H1 (cell line): ENCODE results near the gene SRP14.

ENCODE experiments used
- CBX5 ChIP-seq: fragments of 300-800, 300-1000 bp; sonication (generic); IDR thresholded peaks from 2 replicates; pipeline ENCODE4 v1.7.1; 2016; ENCODE audit warnings: antibody characterized with exemption, low read length, low read depth
- CEBPB ChIP-seq: IDR thresholded peaks from 2 replicates; pipeline ENCODE4 v1.6.1; 2012; ENCODE audit warnings: low read depth, low read length
- E2F6 ChIP-seq: IDR thresholded peaks from 2 replicates; pipeline ENCODE4 v1.6.1; 2012; ENCODE audit warnings: inconsistent platforms
- EP300 ChIP-seq, 2 experiments: IDR thresholded peaks; 1 replicate in 1 of 2; 2 replicates in 1 of 2; pipeline ENCODE4 v1.6.1; 2011 to 2012; ENCODE audit warnings: low read depth in 2 of 2, low read length in 2 of 2, mild to moderate bottlenecking in 2 of 2, borderline replicate concordance in 1 of 2, inconsistent platforms in 1 of 2, moderate library complexity in 1 of 2
- HDAC2 ChIP-seq, 2 experiments: fragments of 300-600 bp in 1 of 2; sonication (generic) in 1 of 2; IDR thresholded peaks; 2 replicates each; pipeline ENCODE4 v1.6.1; 2011 to 2012; ENCODE audit warnings: low read depth in 2 of 2, low read length in 2 of 2, mild to moderate bottlenecking in 2 of 2, moderate library complexity in 2 of 2, borderline replicate concordance in 1 of 2, inconsistent platforms in 1 of 2
- POLR2A ChIP-seq, 2 experiments: IDR thresholded peaks; 1 replicate in 1 of 2; 2 replicates in 1 of 2; pipeline ENCODE4 v1.6.1; 2011; ENCODE audit warnings: low read depth in 2 of 2, low read length in 2 of 2, mild to moderate bottlenecking in 2 of 2; ENCODE audit errors: control extremely low read depth in 1 of 2
- RXRA ChIP-seq: IDR thresholded peaks from 2 replicates; pipeline ENCODE4 v1.6.1; 2011; ENCODE audit warnings: low read depth, mild to moderate bottlenecking, low read length, moderate library complexity; ENCODE audit not compliant: insufficient read depth
- SRF ChIP-seq: IDR thresholded peaks from 2 replicates; pipeline ENCODE4 v1.6.1; 2011; ENCODE audit warnings: mild to moderate bottlenecking, low read depth, low read length, moderate library complexity
- TF ChIP-seq, protein P1 (sequence below), 3 experiments: IDR thresholded peaks; 1 replicate in 2 of 3; 2 replicates in 1 of 3; pipeline versions ENCODE4 v1.5.1 to v1.6.1; 2011; ENCODE audit warnings: low read length in 3 of 3, mild to moderate bottlenecking in 3 of 3, inconsistent platforms in 2 of 3, low read depth in 1 of 3, moderate library complexity in 1 of 3; ENCODE audit not compliant: insufficient read depth in 1 of 3; ENCODE audit errors: control extremely low read depth in 1 of 3
- TF ChIP-seq, protein P2 (sequence below): IDR thresholded peaks from 2 replicates; pipeline ENCODE4 v1.6.1; 2011; ENCODE audit warnings: low read depth, mild to moderate bottlenecking, low read length; ENCODE audit not compliant: insufficient read depth

DNA sequence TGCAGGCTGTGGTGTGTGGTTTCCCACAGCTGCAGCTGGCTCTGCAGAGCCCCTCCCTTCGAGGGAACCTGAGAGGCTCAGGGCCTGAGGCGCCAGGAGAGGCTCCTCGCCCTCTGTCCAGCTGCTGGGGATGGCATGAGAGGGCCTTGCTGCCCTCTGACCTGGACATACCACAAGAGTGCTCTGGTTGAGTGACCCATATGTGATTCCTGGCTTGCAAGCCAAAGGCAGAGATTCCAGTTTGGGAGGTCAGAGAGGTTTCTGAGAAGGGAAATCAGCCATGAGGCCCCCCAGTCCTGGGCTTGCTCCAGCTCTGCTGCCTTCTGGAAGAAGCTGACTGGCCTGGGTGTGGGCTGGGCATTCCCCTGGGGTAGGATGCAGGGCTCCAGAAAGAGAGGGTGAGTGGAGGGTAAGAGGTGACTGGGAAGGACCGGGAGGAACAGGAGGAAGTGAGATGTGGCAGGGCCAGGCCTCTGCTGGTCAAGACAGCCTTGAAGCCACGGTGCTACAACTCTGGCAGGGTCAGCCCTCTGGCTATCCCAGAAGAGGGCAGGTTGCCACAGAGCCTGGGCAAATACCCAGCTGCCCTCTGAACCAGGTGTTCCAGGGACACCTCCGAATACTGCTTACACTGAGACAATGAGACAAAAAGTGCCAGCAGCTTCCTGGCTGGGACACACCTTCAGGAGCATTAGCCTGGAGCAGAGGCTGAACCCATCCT, 16.0 kb upstream of the SRP14 start:
- TF ChIP-seq CBX5 (no peak), E2F6 (no peak), SRF (no peak), HDAC2 (IDR thresholded peaks at IDR 0.05; ENCODE audit: borderline replicate concordance in 1 of 2, low read depth in 2 of 2, low read length in 2 of 2) (no peak), EP300 (IDR thresholded peaks at IDR 0.05; ENCODE audit: borderline replicate concordance in 1 of 2, low read depth in 2 of 2, low read length in 2 of 2) (no peak), POLR2A (IDR thresholded peaks at IDR 0.05; ENCODE audit: control extremely low read depth in 1 of 2, low read depth in 2 of 2, low read length in 2 of 2) (no peak), RXRA (no peak), CEBPB (no peak)
- TF ChIP-seq, protein P1, sequence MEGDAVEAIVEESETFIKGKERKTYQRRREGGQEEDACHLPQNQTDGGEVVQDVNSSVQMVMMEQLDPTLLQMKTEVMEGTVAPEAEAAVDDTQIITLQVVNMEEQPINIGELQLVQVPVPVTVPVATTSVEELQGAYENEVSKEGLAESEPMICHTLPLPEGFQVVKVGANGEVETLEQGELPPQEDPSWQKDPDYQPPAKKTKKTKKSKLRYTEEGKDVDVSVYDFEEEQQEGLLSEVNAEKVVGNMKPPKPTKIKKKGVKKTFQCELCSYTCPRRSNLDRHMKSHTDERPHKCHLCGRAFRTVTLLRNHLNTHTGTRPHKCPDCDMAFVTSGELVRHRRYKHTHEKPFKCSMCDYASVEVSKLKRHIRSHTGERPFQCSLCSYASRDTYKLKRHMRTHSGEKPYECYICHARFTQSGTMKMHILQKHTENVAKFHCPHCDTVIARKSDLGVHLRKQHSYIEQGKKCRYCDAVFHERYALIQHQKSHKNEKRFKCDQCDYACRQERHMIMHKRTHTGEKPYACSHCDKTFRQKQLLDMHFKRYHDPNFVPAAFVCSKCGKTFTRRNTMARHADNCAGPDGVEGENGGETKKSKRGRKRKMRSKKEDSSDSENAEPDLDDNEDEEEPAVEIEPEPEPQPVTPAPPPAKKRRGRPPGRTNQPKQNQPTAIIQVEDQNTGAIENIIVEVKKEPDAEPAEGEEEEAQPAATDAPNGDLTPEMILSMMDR (IDR thresholded peaks at IDR 0.05; ENCODE audit: control extremely low read depth in 1 of 3, insufficient read depth in 1 of 3, low read depth in 1 of 3, low read length in 3 of 3), result no peak
- TF ChIP-seq, protein P2, sequence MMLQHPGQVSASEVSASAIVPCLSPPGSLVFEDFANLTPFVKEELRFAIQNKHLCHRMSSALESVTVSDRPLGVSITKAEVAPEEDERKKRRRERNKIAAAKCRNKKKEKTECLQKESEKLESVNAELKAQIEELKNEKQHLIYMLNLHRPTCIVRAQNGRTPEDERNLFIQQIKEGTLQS, result no peak
